NCI-H2107 treated with DMSO at 0.1 percent for 48 hours (cell line): ENCODE data around the gene FBN2.
"Not testable (repeated sequence)": the region's sequence is repeated elsewhere in the genome, so short reads cannot be mapped to it uniquely, and the experiment has no call there.

Experiments
- DNase-seq: peaks from one replicate; lab custom pipeline; 2025; ENCODE audit not compliant: unreplicated experiment; lab: John Stamatoyannopoulos, UW

The FBN2 gene

GRCh38 chr5:128328007-128328406 is 210.0 kb downstream of the FBN2 start:
- DNase-seq, result no peak

- DNase-seq, result not testable (repeated sequence)
Observed at GRCh38 chr5:128321418-128321817, 216.6 kb downstream of the FBN2 start.

- DNase-seq, result no peak
Observed at GRCh38 chr5:128318691-128319090, 219.4 kb downstream of the FBN2 start.

- DNase-seq, result no peak
Observed at GRCh38 chr5:128317481-128317880, 220.6 kb downstream of the FBN2 start.

- DNase-seq, result no peak
Observed at GRCh38 chr5:128315671-128316070, 222.4 kb downstream of the FBN2 start.

- no peak for DNase-seq
Observed at GRCh38 chr5:128305341-128305740, 232.7 kb downstream of the FBN2 start.

- no peak for DNase-seq
Observed at GRCh38 chr5:128304791-128305190, 233.3 kb downstream of the FBN2 start.

GRCh38 chr5:128304088-128304487 is 234.0 kb downstream of the FBN2 start:
- no peak for DNase-seq

GRCh38 chr5:128303593-128303992 is 234.5 kb downstream of the FBN2 start:
- no peak for DNase-seq

- DNase-seq, result no peak
Observed at GRCh38 chr5:128300181-128300580, 237.9 kb downstream of the FBN2 start.

- no peak for DNase-seq
Observed at GRCh38 chr5:128290152-128290858, 247.7 kb downstream of the FBN2 start.

- DNase-seq, result no peak
Observed at GRCh38 chr5:128287740-128288139, 250.3 kb downstream of the FBN2 start.

- no peak for DNase-seq
Observed at GRCh38 chr5:128284236-128284635, 253.8 kb downstream of the FBN2 start.

GRCh38 chr5:128279345-128279744 is 258.7 kb downstream of the FBN2 start:
- DNase-seq, result no peak

- no peak for DNase-seq
Observed at GRCh38 chr5:128276537-128277216, 261.4 kb downstream of the FBN2 start.

GRCh38 chr5:128274441-128274840 is 263.6 kb downstream of the FBN2 start:
- DNase-seq, result no peak

- no peak for DNase-seq
Observed at GRCh38 chr5:128273736-128274135, 264.3 kb downstream of the FBN2 start.

GRCh38 chr5:128271859-128272464 is 266.1 kb downstream of the FBN2 start:
- no peak for DNase-seq

- DNase-seq, result no peak
Observed at GRCh38 chr5:128271071-128271470, 267.0 kb downstream of the FBN2 start.

- DNase-seq, result no peak
Observed at GRCh38 chr5:128264564-128265360, 273.3 kb downstream of the FBN2 start.

GRCh38 chr5:128263357-128263756 is 274.7 kb downstream of the FBN2 start:
- DNase-seq, result no peak
